HG03571 (cell line): Measurements from ENCODE around the gene NFIX.

Experiments used
- ATAC-seq: cut with Tn5 transposase; IDR thresholded peaks from one replicate; pipeline ENCODE4 v1.9.1; 2021; ENCODE audit not compliant: unreplicated experiment

Gene NFIX

GRCh38 chr19:13006431-13007281, 11.4 kb downstream of the NFIX start:
- no peak for ATAC-seq

DNA sequence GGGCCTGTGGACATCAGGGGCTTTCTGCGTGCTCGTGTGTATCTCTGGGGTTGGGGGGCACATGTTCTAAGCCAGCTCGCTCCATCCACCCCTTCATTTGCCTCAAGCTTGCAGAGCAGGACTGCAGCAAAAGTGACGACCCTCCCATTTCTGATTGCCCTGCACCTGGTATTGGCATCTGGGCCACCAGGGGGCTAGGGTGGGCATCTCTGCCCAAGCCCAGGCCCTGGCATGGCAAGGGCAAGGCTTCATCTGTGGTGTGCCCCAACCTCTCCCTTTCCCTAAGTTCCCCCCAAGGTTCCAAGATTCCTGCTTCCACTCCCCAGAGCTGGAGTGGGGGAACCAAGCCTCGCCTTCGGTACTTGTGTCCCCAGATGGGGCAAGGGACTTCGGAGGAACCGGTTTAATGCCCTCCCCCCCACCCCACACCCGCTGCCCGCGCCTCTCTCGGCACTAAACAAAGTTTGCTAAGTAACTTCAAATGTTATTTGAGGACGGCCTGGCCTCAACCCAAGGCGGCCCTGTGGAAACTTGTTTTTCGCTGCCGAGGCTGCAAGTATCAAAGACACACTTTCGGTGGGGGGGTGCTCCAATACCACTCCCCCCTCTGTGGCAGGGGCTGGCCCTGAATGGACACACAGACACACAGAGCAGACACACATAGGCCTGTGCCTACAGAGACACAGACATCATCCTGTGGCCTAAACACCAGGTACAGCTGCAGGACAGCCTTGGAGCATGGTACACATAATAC, 12.2 kb downstream of the NFIX start:
- ATAC-seq, result no peak

DNA sequence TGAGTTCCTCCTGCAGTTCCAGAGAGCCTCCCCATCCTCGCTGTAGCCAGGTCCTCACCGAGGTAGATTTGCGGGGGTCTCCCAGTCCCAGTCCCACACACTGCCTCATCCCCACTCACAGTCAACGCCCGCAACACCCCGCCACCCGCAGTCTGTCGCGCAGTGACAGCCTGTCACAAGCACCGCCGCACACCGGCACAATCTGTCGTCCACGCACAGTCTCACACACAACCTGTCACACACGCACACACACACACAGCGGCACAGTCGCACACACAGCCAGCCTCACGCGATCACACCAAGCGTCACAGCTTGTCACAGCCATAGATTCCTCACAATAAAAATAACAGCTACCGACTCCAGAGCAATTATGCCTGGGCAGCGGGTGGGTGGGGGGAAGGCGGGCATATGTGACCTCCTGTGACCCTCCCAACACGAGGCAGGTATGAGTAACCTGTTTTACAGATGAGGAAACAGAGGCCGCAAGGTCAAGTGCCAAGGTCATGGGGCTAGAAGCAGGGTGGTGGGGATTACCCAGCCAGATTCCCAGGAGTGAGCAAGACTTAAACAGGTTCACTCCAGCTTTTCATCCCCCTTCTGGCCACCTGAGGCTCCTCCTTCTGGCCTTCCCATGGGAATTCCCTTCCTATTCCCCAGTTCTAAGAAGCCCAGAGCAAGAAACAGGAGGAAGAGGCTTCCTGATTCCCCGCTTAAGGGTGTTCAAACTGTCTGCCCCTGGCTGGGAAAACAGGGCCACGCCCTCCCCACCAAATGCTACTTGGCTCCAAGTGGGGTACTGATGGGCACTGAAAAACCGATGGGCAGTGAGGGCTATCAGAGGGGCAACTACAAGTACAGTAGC, 13.9 kb downstream of the NFIX start:
- no peak for ATAC-seq

DNA sequence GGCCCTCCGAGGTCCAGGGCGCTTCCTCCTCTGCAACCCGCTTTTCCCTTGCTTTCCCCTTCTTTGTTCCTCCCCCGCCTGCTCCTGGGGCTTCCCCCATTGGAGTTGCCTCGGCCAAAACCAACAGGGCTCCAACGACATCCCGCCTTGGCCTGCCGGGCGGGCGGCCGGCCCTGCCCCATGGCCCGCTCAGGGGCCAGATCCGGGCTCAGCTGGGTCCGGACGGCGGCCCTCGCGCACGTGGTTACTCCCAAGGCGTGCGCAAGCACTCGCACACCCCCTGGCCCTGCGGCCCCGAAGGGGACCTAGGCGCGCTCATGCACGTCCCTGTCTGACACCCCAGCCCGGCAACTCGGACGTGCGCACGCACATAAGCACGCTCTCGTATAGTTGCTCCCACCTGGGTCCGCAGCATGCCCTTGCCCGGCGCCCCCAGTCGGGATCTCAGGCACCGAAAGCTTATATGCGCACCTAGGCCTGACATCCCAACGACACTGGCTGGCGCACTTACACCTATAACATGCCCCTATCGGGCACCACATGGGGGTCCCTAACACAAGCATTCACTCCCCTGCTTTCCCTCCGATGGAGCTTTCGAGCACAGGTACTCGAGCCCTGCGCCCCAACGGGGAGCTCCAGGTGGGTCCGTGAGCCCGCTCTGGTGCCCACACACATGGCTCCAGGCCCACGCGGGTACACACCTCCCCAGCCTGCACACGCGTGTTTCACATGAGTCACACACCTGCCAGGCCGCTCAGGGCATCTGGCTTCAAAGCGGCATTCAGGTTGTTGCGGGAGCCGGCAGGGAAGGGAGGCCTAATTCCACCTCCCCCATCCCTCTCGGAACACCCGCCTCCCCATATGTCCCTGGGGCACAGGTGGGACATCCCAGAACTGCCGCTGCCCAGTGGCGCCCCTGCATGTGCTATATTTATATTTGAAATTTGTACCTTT, 15.0 kb downstream of the NFIX start:
- no peak for ATAC-seq

- no peak for ATAC-seq
Observed at GRCh38 chr19:13010992-13011652, 15.8 kb downstream of the NFIX start.

GRCh38 chr19:13011653-13012389, 16.5 kb downstream of the NFIX start:
- no peak for ATAC-seq

DNA sequence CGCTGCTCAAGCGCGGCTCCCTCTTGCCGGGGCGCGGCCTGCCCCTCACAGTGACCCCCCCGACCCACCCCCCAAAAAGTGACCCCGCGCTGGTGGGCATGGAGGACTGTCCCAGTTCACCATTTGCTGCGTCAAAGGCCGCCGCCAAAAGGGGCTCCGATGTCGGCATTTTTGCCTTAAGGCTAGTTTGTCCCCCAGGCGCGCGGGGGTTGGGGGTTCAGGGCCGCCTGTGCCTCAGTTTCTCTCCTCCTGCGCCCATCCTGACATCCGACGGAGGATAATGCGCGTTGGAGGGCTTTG, 17.1 kb downstream of the NFIX start:
- ATAC-seq, result no peak

- ATAC-seq, result no peak
Observed at GRCh38 chr19:13012690-13013608, 17.7 kb downstream of the NFIX start.

DNA sequence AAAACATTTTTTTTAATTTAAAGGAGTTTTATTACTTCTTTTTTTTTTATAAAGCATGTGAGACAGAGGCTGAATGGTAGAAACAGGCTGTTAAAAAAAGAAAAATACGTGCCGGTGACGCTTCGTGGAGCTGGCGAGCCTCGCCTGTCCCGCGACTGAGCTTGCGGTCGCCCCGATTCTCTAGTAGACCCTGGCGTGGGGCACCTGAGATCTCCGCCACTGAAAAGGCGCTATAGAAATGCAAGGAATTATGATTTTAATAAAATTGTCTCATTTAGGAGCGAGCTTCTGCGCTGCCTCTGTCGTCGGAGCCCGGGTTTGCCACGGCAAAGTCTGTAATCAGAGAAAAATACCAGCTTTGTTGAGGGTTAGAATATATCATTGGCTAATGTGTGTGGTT, 18.4 kb downstream of the NFIX start:
- ATAC-seq, result no peak

GRCh38 chr19:13014101-13014920, 19.0 kb downstream of the NFIX start:
- ATAC-seq, result no peak

GRCh38 chr19:13014921-13015280, 19.6 kb downstream of the NFIX start:
- ATAC-seq, result no peak

DNA sequence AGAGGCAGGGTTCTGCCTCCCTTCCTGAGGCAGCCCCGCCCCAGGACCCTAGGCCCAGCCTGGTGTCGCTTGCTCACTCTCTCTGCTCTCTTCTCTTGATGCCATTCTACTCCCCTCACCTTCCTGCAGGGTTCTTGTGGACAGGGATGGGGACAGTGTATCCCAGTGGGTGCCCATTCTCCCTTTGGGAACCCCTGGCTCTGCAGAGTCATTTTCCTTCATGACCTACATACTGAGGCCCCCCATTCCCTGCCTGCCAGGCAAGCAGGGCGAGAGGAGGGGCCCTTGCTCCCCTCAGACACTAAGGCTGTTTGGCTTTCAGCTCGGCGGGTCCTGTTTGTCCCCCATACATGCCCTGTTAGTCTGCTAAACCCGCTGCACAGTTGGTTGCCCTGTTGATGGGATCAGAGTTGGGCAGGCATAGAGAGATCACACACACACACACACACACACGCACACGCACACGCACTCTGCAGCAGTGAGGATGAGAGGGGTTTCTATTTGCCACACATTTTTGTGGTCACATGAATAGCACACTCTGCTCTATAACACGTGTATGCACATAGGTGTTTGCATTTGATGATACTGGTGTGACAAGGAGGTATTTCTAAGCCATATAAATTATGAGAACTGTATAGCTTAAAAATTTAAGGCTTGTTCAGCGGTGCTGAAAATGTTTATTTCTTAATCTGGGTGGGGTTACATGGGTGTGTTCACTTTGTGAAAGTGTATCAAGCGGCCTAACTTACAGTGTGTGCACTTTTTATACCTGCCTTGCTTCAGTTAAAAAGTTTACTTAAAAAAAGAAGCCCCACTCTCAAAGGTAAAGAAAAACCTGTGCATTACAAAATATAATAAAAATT, 20.3 kb downstream of the NFIX start:
- no peak for ATAC-seq

DNA sequence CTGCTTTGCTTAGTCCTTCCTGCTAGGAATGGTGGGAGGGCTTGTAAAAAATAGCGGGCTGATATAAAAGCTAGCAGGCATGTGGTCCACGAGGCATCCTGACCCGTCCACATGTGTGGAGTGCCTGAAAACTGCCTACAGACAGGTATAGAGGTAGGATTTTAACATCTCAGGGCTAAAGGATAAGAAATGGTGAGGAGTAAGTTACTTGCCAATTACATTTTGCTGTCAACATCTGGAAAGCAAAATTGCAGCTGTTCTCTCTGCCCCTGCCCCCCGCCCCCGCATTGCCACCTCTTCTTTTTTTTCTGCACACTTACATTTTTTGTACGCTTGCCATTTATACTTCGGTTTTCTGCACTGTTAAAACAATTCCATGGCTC, 21.0 kb downstream of the NFIX start:
- no peak for ATAC-seq

- ATAC-seq, result no peak
Observed at GRCh38 chr19:13016628-13017305, 21.5 kb downstream of the NFIX start.

DNA sequence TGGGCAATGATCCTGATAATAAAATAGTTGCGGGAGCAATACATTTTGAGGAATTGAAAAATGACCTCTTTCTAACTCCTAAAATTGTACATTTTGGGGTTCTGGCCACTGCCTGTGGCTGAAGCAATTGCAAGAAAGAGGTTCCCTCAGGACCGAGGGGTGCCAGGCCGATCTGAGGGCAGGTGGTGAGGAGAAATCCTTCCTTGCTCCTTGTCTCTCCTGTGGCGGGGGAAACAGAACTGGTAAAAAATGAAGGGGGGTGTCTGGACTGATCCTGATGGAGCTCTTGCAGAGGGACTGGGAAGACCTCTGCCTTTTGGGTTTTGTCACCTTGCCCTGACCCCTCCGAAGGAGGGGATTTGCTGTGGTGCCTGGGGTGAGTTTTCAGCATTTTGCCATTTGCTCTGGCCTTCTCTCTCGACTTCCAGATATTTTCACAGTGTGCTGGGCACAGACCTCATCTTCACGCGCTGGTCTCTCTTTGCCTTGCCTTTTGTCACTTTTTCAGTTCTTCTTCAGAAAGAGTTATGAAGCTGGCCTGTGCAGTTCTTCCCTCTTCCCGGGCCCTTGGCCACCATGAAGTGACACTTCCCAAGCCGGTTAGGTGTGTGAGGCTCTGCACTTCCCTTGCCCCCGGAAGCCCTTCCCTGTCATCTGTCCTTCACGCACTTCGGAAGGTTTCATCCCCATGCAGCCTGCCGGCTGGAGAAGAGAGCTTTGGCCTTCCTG, 22.2 kb downstream of the NFIX start:
- no peak for ATAC-seq
